DND-41 (cell line): ENCODE measurements around the gene PAEP.

ENCODE experiments used
- ATAC-seq: fragments of 200-7000 bp; cut with Tn5 transposase; 3 replicates; pipeline ENCODE4 v1.9.1; 2021; ENCODE audit warnings: low read depth; ENCODE audit not compliant: insufficient read depth
- DNase-seq: peaks from one replicate; pipeline ENCODE4 v3.0.0-alpha.2; 2020
- H2AFZ ChIP-seq: 2 replicates; pipeline ENCODE4 v1.6.0; 2012; ENCODE audit warnings: low read depth, low read length
- H3K27ac ChIP-seq: 2 replicates; pipeline ENCODE4 v1.5.1; 2012; ENCODE audit warnings: low read length, inconsistent platforms
- H3K27me3 ChIP-seq: fragments of 200-600 bp; sonication (generic); 2 replicates; pipeline ENCODE4 v1.6.0; 2012; ENCODE audit warnings: low read length, mild to moderate bottlenecking, inconsistent platforms; ENCODE audit not compliant: insufficient read depth, poor library complexity
- H3K36me3 ChIP-seq: 2 replicates; pipeline ENCODE4 v1.5.1; 2012; ENCODE audit warnings: low read length, inconsistent platforms; ENCODE audit not compliant: insufficient read depth
- H3K4me1 ChIP-seq: 2 replicates; pipeline ENCODE4 v1.5.1; 2012; ENCODE audit warnings: mild to moderate bottlenecking, low read length; ENCODE audit not compliant: insufficient read depth
- H3K4me2 ChIP-seq: 2 replicates; pipeline ENCODE4 v1.6.0; 2012; ENCODE audit warnings: mild to moderate bottlenecking, moderate library complexity, low read length, inconsistent platforms; ENCODE audit not compliant: insufficient read depth
- H3K4me3 ChIP-seq, 2 experiments: fragments of 200-600 bp in 1 of 2; shearing (Covaris generic) in 1 of 2; 2 replicates each; pipeline ENCODE4 v1.5.1; 2012 to 2016; ENCODE audit warnings: inconsistent platforms in 2 of 2, low read length in 2 of 2, mild to moderate bottlenecking in 2 of 2, low read depth in 1 of 2, moderate library complexity in 1 of 2
- H3K79me2 ChIP-seq: 2 replicates; pipeline ENCODE4 v1.6.0; 2012; ENCODE audit warnings: low read length, inconsistent platforms; ENCODE audit not compliant: insufficient read depth
- H3K9ac ChIP-seq: 2 replicates; pipeline ENCODE4 v1.6.0; 2012; ENCODE audit warnings: low read depth, mild to moderate bottlenecking, inconsistent platforms, low read length, moderate library complexity
- H3K9me3 ChIP-seq: 2 replicates; pipeline ENCODE4 v1.5.1; 2012; ENCODE audit warnings: low read length, moderate library complexity, mild to moderate bottlenecking, inconsistent platforms; ENCODE audit not compliant: insufficient read depth, severe bottlenecking
- H4K20me1 ChIP-seq: 2 replicates; pipeline ENCODE4 v1.6.0; 2012; ENCODE audit warnings: low read length; ENCODE audit not compliant: insufficient read depth
- CTCF ChIP-seq: IDR thresholded peaks from 2 replicates; pipeline ENCODE4 v1.5.1; 2012; ENCODE audit warnings: borderline replicate concordance, low read length, moderate library complexity, mild to moderate bottlenecking; ENCODE audit not compliant: poor library complexity, severe bottlenecking; ENCODE audit errors: extremely low read depth
- EZH2 ChIP-seq: IDR thresholded peaks from 3 replicates; pipeline ENCODE4 v1.6.1; 2012; ENCODE audit warnings: borderline replicate concordance, low read depth, mild to moderate bottlenecking, moderate library complexity, low read length, inconsistent platforms; ENCODE audit not compliant: severe bottlenecking

The PAEP gene

GRCh38 chr9:135591506-135592330, 30.2 kb downstream of the PAEP start:
- no peaks in the 10 kb centered on the region for H3K36me3 ChIP-seq
- no peaks in the 10 kb centered on the region for H4K20me1 ChIP-seq
- H2AFZ ChIP-seq = no peak overlapping the region
- no peaks in the 10 kb centered on the region for H3K9me3 ChIP-seq
- H3K9ac ChIP-seq = no peak overlapping the region
- no peaks in the 10 kb centered on the region for H3K4me1 ChIP-seq
- H3K79me2 ChIP-seq = no peaks in the 10 kb centered on the region
- H3K27ac ChIP-seq = no peak overlapping the region
- DNase-seq (no peak), ATAC-seq (no peak)
- no peaks in the 10 kb centered on the region for H3K27me3 ChIP-seq
- no peak overlapping the region for H3K4me2 ChIP-seq
- H3K4me3 ChIP-seq = no peak overlapping the region
- TF ChIP-seq CTCF = no peak
- TF ChIP-seq EZH2 = no peak

DNA sequence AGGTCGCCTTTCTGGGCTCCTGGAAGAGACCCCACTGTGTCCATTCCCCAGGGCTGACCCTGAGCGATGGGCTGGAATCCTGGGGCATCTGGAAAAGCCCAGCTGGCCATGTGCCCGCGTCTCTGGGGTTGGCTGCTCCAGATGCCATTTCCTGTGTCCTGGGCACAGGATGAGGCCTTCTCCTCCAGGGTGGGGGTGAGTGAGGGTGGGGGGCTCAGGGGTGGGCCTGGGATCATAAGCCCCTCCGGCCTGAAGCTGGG, 30.7 kb downstream of the PAEP start:
- no peaks in the 10 kb centered on the region for H4K20me1 ChIP-seq
- H3K27ac ChIP-seq = no peak overlapping the region
- no peak for ATAC-seq
- H3K9ac ChIP-seq = no peak overlapping the region
- H3K79me2 ChIP-seq = no peaks in the 10 kb centered on the region
- TF ChIP-seq EZH2 = no peak
- TF ChIP-seq CTCF = no peak
- no peaks in the 10 kb centered on the region for H3K9me3 ChIP-seq
- no peak overlapping the region for H3K4me3 ChIP-seq
- no peaks in the 10 kb centered on the region for H3K36me3 ChIP-seq
- H3K27me3 ChIP-seq = no peaks in the 10 kb centered on the region
- no peak overlapping the region for H3K4me2 ChIP-seq
- no peaks in the 10 kb centered on the region for H3K4me1 ChIP-seq
- DNase-seq = no peak
- no peak overlapping the region for H2AFZ ChIP-seq

- DNase-seq (no peak), ATAC-seq (no peak)
- Histone ChIP-seq H3K4me2 (no peak overlapping the region), H3K36me3 (no peaks in the 10 kb centered on the region), H3K4me3 (no peak overlapping the region), H3K27me3 (no peaks in the 10 kb centered on the region), H4K20me1 (no peaks in the 10 kb centered on the region), H3K79me2 (no peaks in the 10 kb centered on the region), H2AFZ (no peak overlapping the region), H3K9ac (no peak overlapping the region), H3K9me3 (no peaks in the 10 kb centered on the region), H3K4me1 (no peaks in the 10 kb centered on the region), H3K27ac (no peak overlapping the region)
- TF ChIP-seq EZH2 (no peak), CTCF (no peak)
These were observed 31.1 kb downstream of the PAEP start for GRCh38 chr9:135592625-135593024.
